B cell (primary cell): ENCODE results near the gene NKX3-2. TPM values are rescaled to one million over a fixed set of nuclear protein-coding genes. Genes with fewer than 3 reads are reported as not detected.
A peak's percentile ranks its signal among the peaks of the same experiment; 100 is the strongest.

Experiments
- ATAC-seq: fragments of 200-7000 bp; cut with Tn5 transposase; one replicate; pipeline ENCODE4 v1.10.0; 2021; ENCODE audit warnings: low read depth, mild to moderate bottlenecking, moderate number of reproducible peaks, moderate library complexity
- CTCF ChIA-PET: fragments of 350-600 bp; sonication (Branson Sonifier 250); formaldehyde crosslinking; loops from one replicate; lab custom pipeline; 2021; ENCODE audit warnings: antibody characterized with exemption, inconsistent platforms; lab: Charles Lee
- POLR2A ChIA-PET: fragments of 350-600 bp; sonication (Branson Sonifier 250); formaldehyde crosslinking; loops from one replicate; lab custom pipeline; 2021; ENCODE audit warnings: antibody characterized with exemption; lab: Charles Lee
- DNase-seq: peaks from one replicate; pipeline ENCODE4 v3.0.0; 2013
- H2AFZ ChIP-seq: 2 replicates; pipeline ENCODE4 v1.6.1; 2012; ENCODE audit warnings: mild to moderate bottlenecking, low read depth, low read length; ENCODE audit not compliant: insufficient read depth, poor library complexity, severe bottlenecking
- H3K27ac ChIP-seq, 2 donors: 1 replicate in 1 of 2; 2 replicates in 1 of 2; pipeline ENCODE4 v1.5.1; 2012 to 2013; ENCODE audit warnings: low read length in 2 of 2, mild to moderate bottlenecking in 2 of 2, moderate library complexity in 1 of 2
- H3K27me3 ChIP-seq, 4 experiments: fragments of 200-600 bp in 1 of 4; sonication (generic) in 1 of 4; replicated peaks in 1 of 4; 1 replicate in 2 of 4; 2 replicates in 2 of 4; pipeline versions ENCODE4 v1.6.1 to v1.7.0; 2013 to 2016; ENCODE audit warnings: low read length in 3 of 4, mild to moderate bottlenecking in 2 of 4, mixed read lengths in 1 of 4, moderate library complexity in 1 of 4; ENCODE audit not compliant: insufficient read depth in 4 of 4, control insufficient read depth in 3 of 4; ENCODE audit errors: control extremely low read depth in 1 of 4
- H3K36me3 ChIP-seq, 2 experiments: replicated peaks in 1 of 2; 1 replicate in 1 of 2; 2 replicates in 1 of 2; pipeline versions ENCODE4 v1.6.1 to v1.7.1; 2013; ENCODE audit warnings: low read length in 1 of 2; ENCODE audit not compliant: insufficient read depth in 2 of 2, control insufficient read depth in 1 of 2; ENCODE audit errors: control extremely low read depth in 1 of 2, extremely low read depth in 1 of 2
- H3K4me1 ChIP-seq, 2 donors: fragments of 200-600 bp in 1 of 2; sonication (generic) in 1 of 2; 1 replicate in 1 of 2; 2 replicates in 1 of 2; pipeline versions ENCODE4 v1.5.1 to v1.6.1; 2013 to 2017; ENCODE audit warnings: low read length in 2 of 2; ENCODE audit not compliant: control insufficient read depth in 2 of 2, insufficient read depth in 2 of 2
- H3K4me2 ChIP-seq: replicated peaks from 2 replicates; pipeline ENCODE3; 2012; ENCODE audit warnings: mild to moderate bottlenecking, low read depth, low read length; ENCODE audit not compliant: poor library complexity, severe bottlenecking
- H3K4me3 ChIP-seq, 5 experiments: fragments of 200-600 bp in 1 of 5; sonication (generic) in 1 of 5; 1 replicate in 3 of 5; 2 replicates in 2 of 5; pipeline versions ENCODE4 v1.5.1 to v1.7.0; 2011 to 2016; ENCODE audit warnings: low read length in 4 of 5, mild to moderate bottlenecking in 4 of 5, low read depth in 2 of 5, control low read depth in 1 of 5, moderate library complexity in 1 of 5; ENCODE audit not compliant: insufficient read depth in 1 of 5; ENCODE audit errors: control extremely low read depth in 1 of 5, extremely low read depth in 1 of 5
- H3K79me2 ChIP-seq: fragments of 200-600 bp; sonication (generic); one replicate; pipeline ENCODE4 v1.6.0; 2016; ENCODE audit warnings: low read length; ENCODE audit not compliant: control insufficient read depth, insufficient read depth
- H3K9ac ChIP-seq: fragments of 200-600 bp; sonication (generic); 2 replicates; pipeline ENCODE4 v1.6.1; 2017; ENCODE audit warnings: mild to moderate bottlenecking, low read length, moderate library complexity
- H3K9me3 ChIP-seq, 3 donors: one replicate each; pipeline versions ENCODE4 v1.6.1 to v1.7.1; 2013; ENCODE audit warnings: low read length in 2 of 3; ENCODE audit not compliant: control insufficient read depth in 2 of 3, insufficient read depth in 1 of 3; ENCODE audit errors: control extremely low read depth in 1 of 3
- H4K20me1 ChIP-seq: 2 replicates; pipeline ENCODE4 v1.6.0; 2012; ENCODE audit warnings: mild to moderate bottlenecking, low read length; ENCODE audit not compliant: insufficient read depth, control insufficient read depth, poor library complexity, severe bottlenecking
- H3K27ac Mint-ChIP-seq: one replicate; pipeline ENCODE4 v1.8.0; 2021; ENCODE audit warnings: mixed read lengths
- H3K27me3 Mint-ChIP-seq: one replicate; pipeline ENCODE4 v1.8.0; 2021; ENCODE audit warnings: mixed read lengths
- H3K4me1 Mint-ChIP-seq: one replicate; pipeline ENCODE4 v1.8.0; 2021; ENCODE audit warnings: mixed read lengths
- H3K4me3 Mint-ChIP-seq: one replicate; pipeline ENCODE4 v1.8.0; 2021; ENCODE audit warnings: mixed read lengths
- H3K9me3 Mint-ChIP-seq: one replicate; pipeline ENCODE4 v1.8.0; 2022; ENCODE audit warnings: mixed read lengths; ENCODE audit not compliant: insufficient read depth
- EZH2 ChIP-seq: IDR thresholded peaks from 2 replicates; pipeline ENCODE4 v1.6.1; 2012; ENCODE audit warnings: borderline replicate concordance, low read depth, mild to moderate bottlenecking, moderate library complexity, low read length; ENCODE audit not compliant: insufficient read depth, poor library complexity, severe bottlenecking
- WGBS: methylation state at CpG from one replicate; pipeline ENCODE4 v1.1.5; 2013; ENCODE audit warnings: missing lambda C conversion rate; ENCODE audit not compliant: insufficient coverage; 5-methylcytosine and 5-hydroxymethylcytosine counted together
- intact Hi-C: fragments of 100-400 bp; cut with micrococcal nuclease; formaldehyde crosslinking; loops from one replicate; pipeline ENCODE4 v1.10.0; 2022
- polyA plus RNA-seq: library from polyadenylated mRNA; depleted of rRNA; stranded (reverse); fragments of >200 nt; gene quantifications from 2 replicates; pipeline ENCODE4 v1.2.3, GENCODE V29; 2012
- total RNA-seq, 2 donors: library from RNA; stranded (reverse); fragments of 120-200 nt in 1 of 2; gene quantifications; 1 replicate in 1 of 2; 2 replicates in 1 of 2; pipeline versions ENCODE4 v1.2.3 to v1.2.4, GENCODE V29; 2013 to 2022
- TF ChIP-seq, protein P1 (sequence below): fragments of 200-600 bp; IDR thresholded peaks from one replicate; pipeline ENCODE4 v1.8.0; 2022; ENCODE audit warnings: antibody characterized with exemption, mild to moderate bottlenecking

NKX3-2 gene
- total and polyA plus RNA-seq, 2 donors (not counting 1 experiment from before 2014, with no cell fraction given), result not detected

DNA sequence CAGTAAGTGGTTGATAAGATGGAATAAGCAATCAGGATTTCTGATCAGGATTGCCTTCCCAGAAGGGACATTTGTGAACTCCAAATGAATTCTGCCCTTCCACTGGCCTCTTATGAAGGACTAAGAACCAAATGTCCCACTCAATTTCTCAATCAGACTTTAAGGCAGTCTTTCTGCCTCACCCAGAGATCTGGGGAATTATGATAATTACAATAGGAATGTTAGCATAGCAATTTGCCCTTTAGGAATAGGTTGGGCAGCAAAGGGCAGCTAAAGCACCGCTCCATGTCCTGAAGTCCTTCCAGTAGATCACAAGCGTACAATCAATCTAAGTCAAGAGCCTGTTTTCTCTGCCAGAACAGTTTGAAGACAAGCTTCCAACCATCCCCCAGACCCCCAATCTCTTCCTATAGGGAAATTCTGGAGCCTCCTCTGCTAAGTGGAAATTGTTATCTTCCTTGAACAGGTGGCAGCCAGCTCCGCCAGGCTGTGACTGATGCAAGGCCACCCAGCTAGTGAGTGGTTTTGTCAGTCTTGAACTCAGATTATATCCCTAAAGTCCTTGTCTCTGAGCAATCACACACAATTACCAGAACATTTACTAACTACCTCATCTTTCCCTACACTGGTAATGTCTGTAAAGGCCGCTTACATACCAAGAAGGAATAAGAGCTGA, 18.6 kb downstream of the NKX3-2 start:
- intact Hi-C loops, result no loop called here
- no peak overlapping the region for H3K27ac ChIP-seq
- no CpG with 5 or more reads among the region's 4 CpGs for WGBS
- H3K4me2 ChIP-seq, result no peak overlapping the region
- H3K4me1 ChIP-seq, result peaks cover 43 to 52% of the 10 kb centered on the region in 2 donors
- no peaks in the 10 kb centered on the region for H3K9me3 Mint-ChIP-seq
- no peak overlapping the region for H3K9ac ChIP-seq
- ChIA-PET CTCF (no interaction called here), POLR2A (no interaction called here)
- TF ChIP-seq, protein P1, sequence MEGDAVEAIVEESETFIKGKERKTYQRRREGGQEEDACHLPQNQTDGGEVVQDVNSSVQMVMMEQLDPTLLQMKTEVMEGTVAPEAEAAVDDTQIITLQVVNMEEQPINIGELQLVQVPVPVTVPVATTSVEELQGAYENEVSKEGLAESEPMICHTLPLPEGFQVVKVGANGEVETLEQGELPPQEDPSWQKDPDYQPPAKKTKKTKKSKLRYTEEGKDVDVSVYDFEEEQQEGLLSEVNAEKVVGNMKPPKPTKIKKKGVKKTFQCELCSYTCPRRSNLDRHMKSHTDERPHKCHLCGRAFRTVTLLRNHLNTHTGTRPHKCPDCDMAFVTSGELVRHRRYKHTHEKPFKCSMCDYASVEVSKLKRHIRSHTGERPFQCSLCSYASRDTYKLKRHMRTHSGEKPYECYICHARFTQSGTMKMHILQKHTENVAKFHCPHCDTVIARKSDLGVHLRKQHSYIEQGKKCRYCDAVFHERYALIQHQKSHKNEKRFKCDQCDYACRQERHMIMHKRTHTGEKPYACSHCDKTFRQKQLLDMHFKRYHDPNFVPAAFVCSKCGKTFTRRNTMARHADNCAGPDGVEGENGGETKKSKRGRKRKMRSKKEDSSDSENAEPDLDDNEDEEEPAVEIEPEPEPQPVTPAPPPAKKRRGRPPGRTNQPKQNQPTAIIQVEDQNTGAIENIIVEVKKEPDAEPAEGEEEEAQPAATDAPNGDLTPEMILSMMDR, result no peak
- no peak for TF ChIP-seq EZH2
- DNase-seq (peak; percentile 4), ATAC-seq (no peak)
- H3K4me3 Mint-ChIP-seq, result no peak overlapping the region
- peaks cover 1 to 58% (median 30%) of the 10 kb centered on the region in 3 donors for H3K9me3 ChIP-seq
- no peak overlapping the region for H3K27ac Mint-ChIP-seq
- H3K27me3 Mint-ChIP-seq, result peaks cover 84% of the 10 kb centered on the region
- peaks cover 24% of the 10 kb centered on the region for H3K4me1 Mint-ChIP-seq
- H2AFZ ChIP-seq, result no peak overlapping the region
- H3K36me3 ChIP-seq, result no peaks in the 10 kb centered on the region
- H4K20me1 ChIP-seq, result no peaks in the 10 kb centered on the region
- H3K79me2 ChIP-seq, result no peaks in the 10 kb centered on the region
- peaks cover 2 to 96% (median 85%) of the 10 kb centered on the region in 4 experiments for H3K27me3 ChIP-seq
- H3K4me3 ChIP-seq, result no peak overlapping the region

DNA sequence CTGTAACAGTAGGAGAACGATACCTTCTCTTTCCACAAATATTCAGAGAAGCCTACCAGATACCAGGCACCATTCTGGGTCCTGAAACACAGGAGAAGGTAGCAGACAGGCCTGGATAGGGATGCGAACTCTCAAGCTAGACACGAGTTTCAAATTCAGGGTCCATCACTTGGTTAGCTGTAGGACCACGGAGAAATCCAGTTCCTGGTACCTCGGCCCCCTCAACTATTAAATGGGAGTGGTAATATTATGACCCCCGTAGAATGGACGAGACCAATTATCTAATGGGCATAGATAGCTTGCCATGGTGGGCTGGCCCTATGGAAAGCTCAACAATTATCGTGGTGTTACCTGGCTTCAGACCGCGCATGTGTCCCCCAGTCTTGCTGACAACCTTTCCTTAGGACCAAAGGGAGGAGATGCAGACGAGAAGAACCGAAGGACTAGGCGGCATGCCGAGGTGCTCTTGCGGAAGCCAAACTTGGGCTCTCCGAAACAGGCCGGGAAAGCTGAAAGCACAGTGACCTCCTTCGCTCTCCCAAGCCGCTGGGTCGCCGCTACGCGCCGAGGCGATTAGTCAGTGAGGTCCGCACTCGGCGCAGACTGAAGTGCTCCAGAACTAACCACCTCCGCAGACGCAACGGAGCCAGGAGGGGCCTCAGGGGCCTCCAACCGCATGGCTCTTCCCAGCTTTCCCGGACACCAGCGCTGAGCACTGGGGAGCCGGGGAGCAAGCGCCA, 19.6 kb downstream of the NKX3-2 start:
- peaks cover 1 to 48% (median 30%) of the 10 kb centered on the region in 3 donors for H3K9me3 ChIP-seq
- Mint-ChIP-seq H3K9me3 (no peaks in the 10 kb centered on the region), H3K4me1 (peaks cover 23% of the 10 kb centered on the region), H3K4me3 (no peak overlapping the region), H3K27me3 (peaks cover 81% of the 10 kb centered on the region), H3K27ac (no peak overlapping the region)
- H3K27ac ChIP-seq, result no peak overlapping the region
- intact Hi-C loops, result no loop called here
- no peaks in the 10 kb centered on the region for H3K36me3 ChIP-seq
- H4K20me1 ChIP-seq, result no peaks in the 10 kb centered on the region
- peaks cover 2 to 85% (median 78%) of the 10 kb centered on the region in 4 experiments for H3K27me3 ChIP-seq
- WGBS, result 24% methylated on average over 32 of the region's 36 CpGs
- H3K4me1 ChIP-seq, result peaks cover 41 to 42% of the 10 kb centered on the region in 2 donors
- no peak for ATAC-seq
- no peak overlapping the region for H3K4me3 ChIP-seq
- POLR2A ChIA-PET, result no interaction called here
- H2AFZ ChIP-seq, result no peak overlapping the region
- CTCF ChIA-PET, result interaction anchor here (1.3 kb wide), 1 partner anchor 17 kb away, joined by 4 read pairs; no protein-coding TSS in a partner anchor
- peak; percentile 22 for DNase-seq
- no peaks in the 10 kb centered on the region for H3K79me2 ChIP-seq
- TF ChIP-seq, protein P1, result no peak
- no peak for TF ChIP-seq EZH2
- H3K4me2 ChIP-seq, result no peak overlapping the region
- no peak overlapping the region for H3K9ac ChIP-seq
